NCI-H2171 treated with DMSO at 0.1 percent for 48 hours (cell line): ENCODE measurements around the gene INPP5E.

ENCODE experiments used
- DNase-seq: peaks from one replicate; lab custom pipeline; 2025; lab: John Stamatoyannopoulos, UW

The INPP5E gene

DNA sequence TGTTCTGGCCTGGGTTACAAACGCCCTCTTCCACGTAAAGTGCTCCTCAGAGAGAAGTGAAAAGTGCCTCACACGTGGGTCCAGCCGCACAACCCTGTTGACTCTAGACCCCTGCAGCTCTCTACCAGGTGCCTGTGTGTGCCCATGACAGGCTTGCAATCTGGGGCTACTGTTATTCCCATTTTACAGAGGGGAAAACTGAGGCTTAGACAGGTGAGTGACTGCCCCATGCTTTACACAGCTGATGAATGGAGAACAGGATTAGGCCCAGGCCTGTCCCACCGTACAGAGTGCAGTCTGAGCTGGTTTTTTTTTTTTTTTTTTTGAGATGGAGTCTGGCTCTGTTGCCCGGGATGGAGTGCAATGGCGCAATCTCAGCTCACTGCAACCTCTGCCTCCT lies 6.2 kb upstream of the INPP5E start:
- DNase-seq, result no peak

- no peak for DNase-seq
Measured at GRCh38 chr9:136444102-136444501, 4.5 kb upstream of the INPP5E start.

GRCh38 chr9:136443687-136444086 lies 4.0 kb upstream of the INPP5E start:
- DNase-seq, result no peak

- no peak for DNase-seq
Measured at GRCh38 chr9:136443087-136443486, 3.4 kb upstream of the INPP5E start.

GRCh38 chr9:136442265-136442664 lies 2.6 kb upstream of the INPP5E start:
- DNase-seq, result no peak

- no peak for DNase-seq
Measured at GRCh38 chr9:136441681-136442245, 2.1 kb upstream of the INPP5E start.

DNA sequence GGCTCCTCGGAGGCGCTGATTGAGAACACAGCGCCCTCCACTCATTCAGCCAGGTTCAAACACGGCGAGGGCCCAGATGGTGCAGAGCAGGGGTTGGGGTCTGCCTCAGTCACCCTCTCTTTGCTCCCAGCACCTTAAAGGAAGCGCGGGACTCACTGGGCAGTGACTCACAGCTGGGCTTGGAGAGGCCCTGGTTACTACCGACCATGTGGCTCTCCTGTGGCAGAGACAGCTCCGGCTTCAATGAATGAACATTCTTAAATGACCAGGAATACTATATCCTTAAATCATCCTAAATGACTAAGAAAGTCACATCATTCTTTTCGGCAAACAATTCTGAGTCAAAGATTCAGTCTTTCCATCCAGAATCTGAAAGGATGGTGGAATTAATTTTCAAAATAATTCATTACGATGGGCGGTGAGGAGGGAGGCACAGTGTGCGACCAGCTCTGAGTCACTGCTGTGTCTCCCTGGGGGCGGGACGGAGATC lies 1.6 kb upstream of the INPP5E start:
- DNase-seq, result no peak

DNA sequence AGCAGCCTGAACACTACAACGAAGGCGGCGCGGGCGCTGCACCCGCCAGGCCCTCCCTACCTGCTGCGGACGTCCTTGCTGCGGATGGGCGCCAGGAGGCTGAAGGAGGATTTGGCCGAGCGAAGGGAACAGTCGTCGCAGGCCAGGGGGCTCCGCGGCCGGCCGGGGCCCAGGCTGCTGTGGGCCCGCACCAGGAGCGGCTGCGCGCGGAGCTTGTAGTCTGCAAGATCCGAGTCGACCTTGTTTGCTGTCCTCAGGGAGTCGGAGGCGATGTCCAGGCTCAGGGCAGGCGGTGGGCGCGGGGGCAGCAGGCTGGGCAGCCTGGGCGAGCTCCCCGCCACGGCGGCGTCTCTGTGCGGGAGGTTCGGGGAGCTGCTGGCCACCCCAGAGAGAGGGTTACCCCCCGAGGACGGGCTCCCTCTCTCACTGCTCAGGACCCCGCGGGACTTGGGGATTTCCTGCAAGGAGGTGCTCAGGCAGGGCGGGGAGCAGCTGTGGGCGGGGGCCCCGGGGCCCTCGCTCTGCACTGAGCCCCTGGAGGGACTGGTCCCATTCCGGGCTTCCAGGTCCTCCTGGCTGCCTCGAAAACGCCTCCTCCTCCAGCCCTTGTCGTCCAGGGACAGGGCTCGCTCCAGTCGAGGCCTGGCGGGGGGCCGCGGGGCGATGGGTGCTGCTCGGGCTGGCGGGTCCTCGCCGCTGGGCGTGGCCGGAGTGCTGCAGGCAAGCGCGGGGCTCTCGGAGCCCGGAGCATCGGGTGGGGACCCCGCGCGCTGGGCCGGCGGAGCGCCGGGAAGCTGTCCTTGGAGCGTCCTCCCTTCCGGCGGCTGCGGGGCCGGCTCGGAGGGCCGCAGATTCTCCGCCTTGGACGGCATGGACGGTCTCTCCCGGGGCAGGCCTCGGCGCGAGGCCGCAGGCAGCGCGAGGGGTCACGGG lies 831 bp downstream of the INPP5E start:
- peak; percentile 31 for DNase-seq

- no peak for DNase-seq
Measured at GRCh38 chr9:136437839-136438547, 1.7 kb downstream of the INPP5E start.

- no peak for DNase-seq
Measured at GRCh38 chr9:136437430-136437829, 2.2 kb downstream of the INPP5E start.

DNA sequence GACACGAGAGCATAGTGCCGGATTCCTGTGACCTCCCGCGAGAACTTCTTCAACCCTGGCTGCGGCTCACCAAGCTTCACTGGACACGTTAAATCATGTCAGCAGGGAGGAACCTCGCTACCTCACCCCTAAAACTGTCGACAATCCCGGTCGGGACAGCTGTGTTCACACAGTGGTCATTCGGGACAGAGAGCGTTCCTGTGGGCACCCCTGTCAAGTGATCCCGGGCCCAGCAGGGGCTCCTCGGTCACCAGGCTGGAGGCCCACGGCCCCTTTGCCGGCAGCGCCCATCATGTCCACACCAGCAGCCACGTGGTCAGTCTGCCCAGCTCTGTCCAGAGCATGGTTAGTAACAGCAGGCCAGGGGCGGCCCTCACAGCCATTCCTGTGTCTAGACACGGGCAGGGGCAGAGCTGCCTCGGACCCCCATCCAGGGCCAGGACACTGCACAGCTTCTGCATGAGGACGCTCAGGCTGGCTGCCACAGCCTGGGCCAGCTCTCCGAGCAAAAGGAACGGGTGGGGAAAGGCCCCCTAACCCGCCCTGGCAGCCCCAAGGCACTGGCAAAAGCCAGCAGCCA lies 3.5 kb downstream of the INPP5E start:
- no peak for DNase-seq

GRCh38 chr9:136434580-136435169 lies 5.0 kb downstream of the INPP5E start:
- DNase-seq, result no peak

- no peak for DNase-seq
Measured at GRCh38 chr9:136433849-136434579, 5.6 kb downstream of the INPP5E start.

DNA sequence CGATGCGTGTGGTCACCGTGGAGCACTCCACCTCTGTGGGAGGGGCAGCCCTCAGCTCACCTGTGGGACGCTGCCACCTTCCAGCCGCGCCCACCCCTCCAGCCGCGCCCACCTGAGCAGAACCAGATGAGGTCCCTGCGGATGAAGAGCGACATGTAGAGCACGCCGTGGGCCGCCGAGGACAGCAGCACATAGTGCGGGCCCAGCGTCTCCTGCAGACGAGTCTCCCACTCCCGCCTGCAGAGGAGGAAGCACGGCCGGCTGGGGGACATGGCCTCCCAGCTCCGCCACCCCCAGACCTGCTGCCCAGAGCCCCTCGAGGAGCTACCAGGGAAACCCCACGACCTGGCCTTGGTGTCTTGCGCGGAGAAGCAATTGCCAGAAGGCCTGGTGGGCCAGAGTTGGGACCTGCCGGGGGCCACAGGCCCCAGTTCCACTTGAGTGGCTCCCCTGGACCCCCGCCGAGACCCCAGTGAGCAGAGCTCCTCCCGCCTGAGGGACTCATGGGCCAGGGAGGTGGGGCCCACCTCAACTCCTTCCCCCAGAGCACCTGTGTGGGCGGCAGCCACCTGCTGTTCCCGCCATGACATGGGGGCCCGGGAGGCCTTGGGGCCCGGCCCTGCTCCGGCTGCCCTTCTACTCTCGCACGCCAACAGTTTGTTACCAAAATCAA lies 6.5 kb downstream of the INPP5E start:
- no peak for DNase-seq

DNA sequence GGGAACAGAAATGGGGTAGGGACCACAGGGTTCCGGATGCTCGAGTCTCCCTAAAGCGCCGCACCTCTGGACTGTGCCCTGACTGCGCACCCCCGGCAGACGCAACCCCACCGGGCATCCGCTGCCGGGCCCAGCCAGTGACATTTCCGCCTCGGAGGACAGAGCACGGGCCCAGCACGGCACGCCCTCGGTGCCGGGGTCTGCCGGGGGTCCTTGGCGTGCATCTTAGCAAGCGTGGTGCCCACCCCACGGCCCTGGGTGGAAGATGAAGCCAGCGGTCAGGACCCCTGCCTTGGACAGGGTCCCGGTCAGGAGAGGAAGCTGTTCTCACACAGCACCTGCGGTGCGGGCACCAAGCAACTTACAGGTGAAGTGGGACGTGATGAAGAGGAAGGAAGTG lies 7.1 kb downstream of the INPP5E start:
- DNase-seq, result no peak

- DNase-seq, result no peak
Measured at GRCh38 chr9:136431782-136432350, 7.8 kb downstream of the INPP5E start.

DNA sequence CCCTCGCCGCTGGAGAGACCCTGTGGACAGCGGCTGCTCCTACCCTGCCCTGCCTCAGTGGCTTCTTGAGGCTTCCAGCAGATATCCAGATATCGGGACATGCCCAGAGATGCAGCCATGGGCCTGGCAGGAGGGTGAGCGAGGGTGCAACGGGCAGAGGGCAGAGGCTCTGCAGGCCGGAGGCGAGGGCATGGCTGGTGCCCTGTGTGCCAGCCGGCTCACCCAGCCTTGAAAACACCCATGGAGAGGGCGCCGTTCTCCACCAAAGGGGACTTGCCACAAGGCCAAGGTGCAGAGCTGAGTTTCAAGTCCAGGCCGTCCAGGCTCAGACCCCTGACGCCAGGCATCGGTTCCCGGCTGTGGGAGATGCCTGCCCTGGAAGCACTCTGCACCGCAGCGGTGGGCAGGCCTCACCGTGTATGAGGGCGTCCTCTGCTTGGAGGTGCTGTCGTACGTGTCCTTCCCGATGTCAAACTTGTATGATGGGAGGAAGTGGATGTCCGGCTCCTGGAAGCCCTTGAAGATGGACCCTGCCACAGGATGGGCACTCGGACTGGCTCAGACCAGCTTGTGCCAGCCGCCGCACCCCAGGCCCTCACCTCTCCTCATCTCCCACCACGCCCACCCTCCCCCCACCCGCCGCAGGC lies 8.9 kb downstream of the INPP5E start:
- no peak for DNase-seq

DNA sequence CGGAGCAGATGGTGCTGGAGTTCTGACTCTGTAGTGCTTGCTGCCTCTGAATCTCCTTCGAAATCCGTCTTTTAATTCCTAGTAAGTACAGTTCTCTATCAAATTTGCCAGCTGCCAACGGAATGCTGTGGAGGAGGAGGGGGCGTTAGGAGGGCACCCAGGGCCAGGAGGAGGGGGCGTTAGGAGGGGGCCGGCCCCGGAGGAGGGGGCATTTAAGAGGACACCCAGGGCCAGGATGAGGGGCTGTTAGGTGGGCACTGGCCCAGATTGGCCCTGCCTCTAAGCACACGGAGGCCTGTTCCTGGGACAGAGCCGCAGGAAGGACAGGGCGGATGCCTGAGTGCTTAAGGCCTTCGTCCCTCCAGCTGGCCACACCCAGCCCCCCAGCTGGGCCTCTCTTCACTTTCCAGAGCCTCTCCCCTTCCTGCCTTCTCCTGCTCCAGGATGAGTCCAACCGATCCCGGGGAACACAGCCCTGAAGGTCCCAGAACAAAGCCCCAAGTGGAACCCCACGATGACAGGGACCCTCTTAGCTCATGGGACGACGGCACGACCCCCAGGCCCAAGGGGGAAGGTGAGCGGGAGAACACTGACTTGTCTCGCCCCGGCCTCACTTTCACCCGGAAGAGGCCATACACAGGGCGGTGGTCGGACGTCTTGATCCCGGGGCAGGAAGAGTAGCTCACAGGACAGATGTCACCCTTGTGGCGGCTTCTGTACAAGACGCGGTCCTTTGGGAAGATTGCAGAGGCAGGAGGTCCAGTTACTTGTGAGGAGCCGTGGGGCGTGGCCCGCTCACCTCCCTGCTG lies 9.8 kb downstream of the INPP5E start:
- DNase-seq, result no peak

GRCh38 chr9:136429075-136429628 lies 10.5 kb downstream of the INPP5E start:
- DNase-seq, result no peak
